Immature natural killer cell (primary cell): ENCODE data around the gene WNK2. TPM values are rescaled to one million over a fixed set of nuclear protein-coding genes. Genes with fewer than 3 reads are reported as not detected.

Experiments used
- DNase-seq, 3 donors: peaks; one replicate each; pipeline ENCODE4 v3.0.0; 2022; ENCODE audit warnings: mixed read lengths in 1 of 3
- H3K27ac Mint-ChIP-seq, 6 donors: one replicate each; pipeline ENCODE4 v1.8.0; 2020; ENCODE audit warnings: mixed read lengths in 6 of 6, mild to moderate bottlenecking in 5 of 6, inconsistent platforms in 4 of 6, moderate library complexity in 3 of 6
- H3K27me3 Mint-ChIP-seq, 3 donors: one replicate each; pipeline ENCODE4 v1.8.0; 2020 to 2021; ENCODE audit warnings: low read depth in 3 of 3, mild to moderate bottlenecking in 3 of 3, mixed read lengths in 3 of 3, moderate library complexity in 3 of 3, inconsistent platforms in 1 of 3
- H3K36me3 Mint-ChIP-seq, 3 donors: one replicate each; pipeline ENCODE4 v1.8.0; 2020; ENCODE audit warnings: mixed read lengths in 3 of 3, inconsistent platforms in 2 of 3, mild to moderate bottlenecking in 2 of 3
- H3K4me1 Mint-ChIP-seq, 2 donors: one replicate each; pipeline ENCODE4 v1.8.0; 2020; ENCODE audit warnings: inconsistent platforms in 2 of 2, mild to moderate bottlenecking in 2 of 2, mixed read lengths in 2 of 2, moderate library complexity in 1 of 2
- H3K4me3 Mint-ChIP-seq, 5 donors: one replicate each; pipeline ENCODE4 v1.8.0; 2020; ENCODE audit warnings: mild to moderate bottlenecking in 5 of 5, mixed read lengths in 5 of 5, inconsistent platforms in 3 of 5, moderate library complexity in 3 of 5
- H3K9me3 Mint-ChIP-seq, 6 donors: one replicate each; pipeline ENCODE4 v1.8.0; 2020; ENCODE audit warnings: mild to moderate bottlenecking in 6 of 6, mixed read lengths in 6 of 6, inconsistent platforms in 4 of 6, moderate library complexity in 3 of 6
- polyA plus RNA-seq, 3 donors: library from polyadenylated mRNA; unstranded; fragments of 300-500 nt; fragmentation: Illumina TruSeq; gene quantifications; one replicate each; pipeline ENCODE4 v1.2.3, GENCODE V29; 2021

Gene WNK2
- polyA plus RNA-seq, 3 donors from 2014 or later: not detected

GRCh38 chr9:93268551-93269314, 84.8 kb downstream of the WNK2 start:
- H3K4me1 Mint-ChIP-seq: no peaks in the 10 kb centered on the region

GRCh38 chr9:93270976-93271375, 87.0 kb downstream of the WNK2 start:
- no peaks in the 10 kb centered on the region for H3K4me1 Mint-ChIP-seq
- H3K27me3 Mint-ChIP-seq: peaks cover 2 to 30% (median 3%) of the 10 kb centered on the region in 3 donors
- peaks cover 0 to 16% (median 2%) of the 10 kb centered on the region in 6 donors for H3K9me3 Mint-ChIP-seq
- H3K27ac Mint-ChIP-seq: no peak overlapping the region
- DNase-seq: no peak
- no peaks in the 10 kb centered on the region for H3K36me3 Mint-ChIP-seq
- H3K4me3 Mint-ChIP-seq: no peak overlapping the region

More at GRCh38 chr9:93268551-93269314, 84.8 kb downstream of the WNK2 start:
- Mint-ChIP-seq H3K9me3 (peaks cover 0 to 16% (median 2%) of the 10 kb centered on the region in 6 donors), H3K4me3 (no peak overlapping the region), H3K27me3 (peaks cover 1 to 9% (median 8%) of the 10 kb centered on the region in 3 donors), H3K27ac (no peak overlapping the region), H3K36me3 (no peaks in the 10 kb centered on the region)
- DNase-seq: no peak

GRCh38 chr9:93276973-93277372, 93.0 kb downstream of the WNK2 start:
- H3K27ac Mint-ChIP-seq: no peak overlapping the region
- H3K4me3 Mint-ChIP-seq: no peak overlapping the region

GRCh38 chr9:93278144-93278543, 94.2 kb downstream of the WNK2 start:
- peaks cover 7 to 37% (median 17%) of the 10 kb centered on the region in 3 donors for H3K27me3 Mint-ChIP-seq
- no peak for DNase-seq
- H3K36me3 Mint-ChIP-seq: no peaks in the 10 kb centered on the region
- peaks cover 0 to 3% (median 0%) of the 10 kb centered on the region in 6 donors for H3K9me3 Mint-ChIP-seq
- no peaks in the 10 kb centered on the region for H3K4me1 Mint-ChIP-seq
- no peak overlapping the region for H3K27ac Mint-ChIP-seq
- no peak overlapping the region for H3K4me3 Mint-ChIP-seq

More at GRCh38 chr9:93276973-93277372, 93.0 kb downstream of the WNK2 start:
- Mint-ChIP-seq H3K4me1 (no peaks in the 10 kb centered on the region), H3K27me3 (peaks cover 3 to 33% (median 13%) of the 10 kb centered on the region in 3 donors), H3K9me3 (peaks cover 0 to 4% (median under 1%) of the 10 kb centered on the region in 6 donors), H3K36me3 (no peaks in the 10 kb centered on the region)
- DNase-seq: no peak

GRCh38 chr9:93280661-93281259, 96.8 kb downstream of the WNK2 start:
- DNase-seq: no peak
- Mint-ChIP-seq H3K27me3 (peaks cover 7 to 15% (median 15%) of the 10 kb centered on the region in 3 donors), H3K27ac (no peak overlapping the region), H3K36me3 (no peaks in the 10 kb centered on the region), H3K4me1 (no peaks in the 10 kb centered on the region), H3K4me3 (no peak overlapping the region), H3K9me3 (no peaks in the 10 kb centered on the region)

- H3K4me3 Mint-ChIP-seq: no peak overlapping the region
- no peak for DNase-seq
- no peaks in the 10 kb centered on the region for H3K36me3 Mint-ChIP-seq
- H3K27ac Mint-ChIP-seq: no peak overlapping the region
- H3K4me1 Mint-ChIP-seq: no peaks in the 10 kb centered on the region
- no peaks in the 10 kb centered on the region for H3K9me3 Mint-ChIP-seq
- H3K27me3 Mint-ChIP-seq: peaks cover 12 to 18% (median 15%) of the 10 kb centered on the region in 3 donors
These were observed 102.6 kb downstream of the WNK2 start for GRCh38 chr9:93286252-93287188.

- H3K4me1 Mint-ChIP-seq: no peaks in the 10 kb centered on the region
- H3K27ac Mint-ChIP-seq: no peak overlapping the region
- no peak for DNase-seq
- H3K36me3 Mint-ChIP-seq: no peaks in the 10 kb centered on the region
- no peaks in the 10 kb centered on the region for H3K9me3 Mint-ChIP-seq
- H3K27me3 Mint-ChIP-seq: peaks cover 11 to 15% (median 12%) of the 10 kb centered on the region in 3 donors
- H3K4me3 Mint-ChIP-seq: no peak overlapping the region
These were observed 103.2 kb downstream of the WNK2 start for GRCh38 chr9:93287189-93287552.

- Mint-ChIP-seq H3K4me1 (no peaks in the 10 kb centered on the region), H3K9me3 (no peaks in the 10 kb centered on the region), H3K4me3 (no peak overlapping the region), H3K27ac (no peak overlapping the region), H3K27me3 (peaks cover 8 to 12% (median 8%) of the 10 kb centered on the region in 3 donors), H3K36me3 (no peaks in the 10 kb centered on the region)
- DNase-seq: no peak
These were observed 103.7 kb downstream of the WNK2 start for GRCh38 chr9:93287593-93287992.

GRCh38 chr9:93288341-93288740, 104.4 kb downstream of the WNK2 start:
- Mint-ChIP-seq H3K27me3 (peaks cover 8 to 12% (median 8%) of the 10 kb centered on the region in 3 donors), H3K27ac (no peak overlapping the region), H3K9me3 (no peaks in the 10 kb centered on the region), H3K4me3 (no peak overlapping the region), H3K36me3 (no peaks in the 10 kb centered on the region), H3K4me1 (no peaks in the 10 kb centered on the region)
- DNase-seq: no peak

GRCh38 chr9:93288891-93289883, 105.2 kb downstream of the WNK2 start:
- peaks cover 6 to 15% (median 12%) of the 10 kb centered on the region in 3 donors for H3K27me3 Mint-ChIP-seq
- no peaks in the 10 kb centered on the region for H3K9me3 Mint-ChIP-seq
- no peaks in the 10 kb centered on the region for H3K36me3 Mint-ChIP-seq
- no peak overlapping the region for H3K27ac Mint-ChIP-seq
- DNase-seq: no peak
- no peaks in the 10 kb centered on the region for H3K4me1 Mint-ChIP-seq
- no peak overlapping the region for H3K4me3 Mint-ChIP-seq

GRCh38 chr9:93290495-93291434, 106.8 kb downstream of the WNK2 start:
- no peaks in the 10 kb centered on the region for H3K9me3 Mint-ChIP-seq
- H3K4me3 Mint-ChIP-seq: no peak overlapping the region
- H3K27ac Mint-ChIP-seq: no peak overlapping the region
- no peaks in the 10 kb centered on the region for H3K36me3 Mint-ChIP-seq
- peaks cover 8 to 15% (median 15%) of the 10 kb centered on the region in 3 donors for H3K27me3 Mint-ChIP-seq
- no peak for DNase-seq
- no peaks in the 10 kb centered on the region for H3K4me1 Mint-ChIP-seq
